ELR (cell line): ENCODE results near the gene GYPE.
"Not testable (repeated sequence)": the region's sequence is repeated elsewhere in the genome, so short reads cannot be mapped to it uniquely, and the experiment has no call there.

Experiments
- DNase-seq: peaks from one replicate; pipeline ENCODE4 v3.0.0-alpha.2; 2015; ENCODE audit warnings: low read depth

GYPE gene

DNA sequence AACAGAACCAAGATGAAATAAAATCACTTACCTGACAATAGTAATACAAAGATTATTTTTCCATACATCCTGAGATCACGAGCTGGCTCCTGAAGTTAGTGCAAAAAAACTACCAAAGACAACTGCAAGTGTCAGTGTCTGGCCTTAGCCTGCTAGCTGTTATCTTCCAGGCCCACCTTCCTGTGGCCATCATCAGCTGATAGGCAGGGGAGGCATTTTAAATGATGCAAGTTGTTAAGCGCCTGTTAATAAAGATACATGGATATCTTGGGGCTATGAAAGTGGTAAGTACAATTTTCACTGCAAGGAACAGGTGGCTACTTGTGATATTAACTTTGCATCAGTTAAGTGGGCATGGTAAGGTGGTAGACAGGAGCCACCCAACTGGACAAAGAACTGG, at the start of gene GYPE:
GYPE (minus strand) TSS at position 120 of the 400 bp plus-strand sequence; CDS start at position 68, 52 bp downstream.
- DNase-seq = not testable (repeated sequence)

GRCh38 chr4:143951458-143951972, 46.2 kb upstream of the GYPE start:
- not testable (repeated sequence) for DNase-seq

- peak; percentile 3 for DNase-seq
These were observed 45.6 kb upstream of the GYPE start for GRCh38 chr4:143950967-143951366.

DNA sequence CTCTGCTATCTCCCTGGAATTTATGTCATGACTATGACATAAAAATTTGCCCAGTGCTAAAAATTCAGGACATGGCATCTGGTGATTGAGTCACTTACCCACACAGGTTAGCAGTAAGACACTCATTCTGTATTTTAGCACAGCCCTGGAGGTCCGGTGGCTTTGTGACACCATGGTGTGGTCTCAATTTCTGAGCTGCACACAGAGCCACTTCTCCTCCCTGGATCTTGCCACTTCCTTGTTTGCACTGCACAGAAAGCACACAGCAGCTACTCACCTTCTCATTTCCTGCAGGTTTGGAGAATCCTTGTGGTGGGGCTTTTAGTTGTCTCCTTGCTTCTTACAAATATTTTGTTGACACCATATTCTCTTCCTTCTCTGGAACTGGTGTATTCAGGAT, 44.8 kb upstream of the GYPE start:
- DNase-seq = not testable (repeated sequence)

GRCh38 chr4:143947493-143947892, 42.1 kb upstream of the GYPE start:
- DNase-seq = not testable (repeated sequence)

DNA sequence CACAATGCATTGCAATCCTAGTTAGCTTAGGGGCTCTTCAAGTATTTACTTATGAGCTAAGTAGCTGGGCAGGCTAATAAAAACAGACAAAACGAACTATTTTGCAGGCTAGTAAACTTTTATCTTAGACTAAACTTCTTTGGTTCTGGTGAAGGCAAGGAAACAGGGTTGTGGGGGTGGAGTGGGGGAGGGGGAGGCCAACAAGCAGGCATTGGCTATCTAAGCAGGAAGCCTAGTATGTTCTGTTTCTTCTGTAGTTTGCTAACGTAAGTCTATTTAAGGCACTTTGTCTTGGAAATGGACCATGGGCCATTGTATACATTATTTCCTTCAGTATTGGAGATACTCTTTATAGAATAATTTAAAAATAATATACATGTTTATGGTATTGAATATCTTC, 35.3 kb upstream of the GYPE start:
- not testable (repeated sequence) for DNase-seq

DNA sequence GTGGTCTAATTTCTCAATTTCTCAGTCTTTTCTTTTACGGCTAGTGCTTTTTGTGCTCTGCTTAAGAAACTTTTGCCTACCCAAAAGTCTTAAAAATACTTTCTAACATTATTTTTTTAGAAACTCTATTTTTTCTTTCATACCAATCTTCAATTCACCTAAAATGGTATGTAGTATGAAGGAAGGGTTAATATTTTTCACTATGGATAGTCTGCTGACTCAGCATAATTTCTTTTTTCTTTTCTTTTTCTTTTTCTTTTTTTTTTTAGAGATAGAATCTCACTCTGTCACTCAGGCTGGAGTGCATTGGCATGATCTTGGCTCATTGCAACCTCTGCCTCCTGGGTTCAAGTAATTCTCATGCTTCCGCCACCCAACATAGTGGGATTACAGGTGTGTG, 34.2 kb upstream of the GYPE start:
- no peak for DNase-seq

GRCh38 chr4:143938890-143939289, 33.5 kb upstream of the GYPE start:
- DNase-seq = not testable (repeated sequence)

DNA sequence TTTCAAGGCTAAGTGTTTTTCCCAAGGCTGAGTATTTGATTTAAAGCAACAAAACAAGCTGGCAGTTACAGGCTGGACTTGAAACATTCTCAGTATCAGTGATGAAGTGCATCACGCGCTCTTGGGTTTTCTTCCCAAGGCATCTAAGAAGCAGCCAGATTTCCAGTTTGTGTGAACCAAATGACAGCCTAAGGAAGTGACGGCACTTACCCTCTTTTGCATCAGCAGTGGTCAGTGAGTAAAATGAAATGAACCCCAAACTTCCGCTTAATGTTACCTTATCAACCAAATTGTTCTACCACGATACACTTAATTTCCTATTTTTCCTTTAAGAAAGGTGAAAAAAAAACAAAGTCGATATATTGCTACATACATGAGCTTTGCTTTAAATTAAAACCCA, 15.8 kb upstream of the GYPE start:
- no peak for DNase-seq

GRCh38 chr4:143916485-143916884, 11.1 kb upstream of the GYPE start:
- DNase-seq = not testable (repeated sequence)

- DNase-seq = not testable (repeated sequence)
These were observed 7.1 kb upstream of the GYPE start for GRCh38 chr4:143912478-143912877.

- peak; percentile 53 for DNase-seq
These were observed 6.4 kb upstream of the GYPE start for GRCh38 chr4:143911528-143912417.

- DNase-seq = peak; percentile 12
These were observed 5.5 kb upstream of the GYPE start for GRCh38 chr4:143910906-143911305.

DNA sequence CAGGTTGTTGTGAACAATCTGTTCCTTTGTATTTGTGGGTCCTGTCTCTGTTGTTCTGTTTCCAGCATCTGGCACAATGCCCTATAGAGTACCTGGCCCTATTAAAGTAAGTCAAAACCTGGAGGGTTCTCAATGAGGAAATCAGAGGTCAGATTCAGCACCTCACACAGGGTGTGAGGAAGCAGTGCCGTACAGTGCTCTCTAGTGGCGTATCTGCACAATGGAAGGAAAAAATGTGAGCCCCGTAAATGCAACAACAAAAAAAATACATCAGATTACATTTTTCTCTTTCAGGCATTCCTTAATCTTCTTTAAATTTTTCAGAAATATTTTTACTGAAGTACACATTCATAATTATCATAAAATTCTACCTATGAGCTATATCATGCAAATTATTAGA, 2.5 kb upstream of the GYPE start:
- DNase-seq = not testable (repeated sequence)

- not testable (repeated sequence) for DNase-seq
These were observed 928 bp downstream of the GYPE start for GRCh38 chr4:143904431-143904830.

GRCh38 chr4:143890323-143890722, 15.0 kb downstream of the GYPE start:
- DNase-seq = not testable (repeated sequence)

GRCh38 chr4:143888189-143888588, 17.2 kb downstream of the GYPE start:
- not testable (repeated sequence) for DNase-seq

DNA sequence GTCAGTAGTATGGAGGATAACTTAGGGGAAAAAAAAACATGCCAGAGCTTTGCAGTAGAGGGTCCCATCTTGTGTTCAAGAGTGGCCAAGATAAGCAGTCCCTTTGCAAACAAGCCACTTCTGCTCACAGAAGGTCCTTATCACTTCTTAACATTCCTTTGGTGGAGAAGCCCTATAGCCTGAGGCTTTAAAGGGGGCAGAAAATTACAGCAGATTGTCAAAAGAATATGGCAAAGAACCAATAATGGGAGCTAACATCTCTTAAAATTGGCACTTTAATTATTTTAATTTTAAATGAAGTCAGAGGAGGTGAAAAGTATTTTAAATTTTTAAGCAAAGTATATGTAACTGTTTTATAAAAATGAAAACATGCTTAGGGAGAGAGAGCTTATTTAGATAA, 20.4 kb downstream of the GYPE start:
- not testable (repeated sequence) for DNase-seq

DNA sequence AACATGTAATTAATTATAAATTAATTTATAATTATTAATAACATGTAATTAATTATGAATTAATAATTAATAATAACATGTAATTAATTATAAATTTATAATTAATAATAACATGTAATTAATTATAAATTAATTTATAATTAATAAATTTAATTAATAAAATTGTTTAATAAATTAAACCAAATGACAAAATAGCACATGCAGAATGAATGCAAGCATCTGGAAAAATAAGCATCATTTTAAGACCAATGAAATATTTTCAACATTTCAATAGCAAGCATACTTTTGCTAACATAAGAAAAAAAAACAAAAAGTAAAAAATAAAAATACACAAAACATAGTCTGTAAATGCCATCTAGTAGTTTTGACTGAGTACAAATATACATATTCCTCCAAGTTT, 21.8 kb downstream of the GYPE start:
- no peak for DNase-seq

- no peak for DNase-seq
These were observed 22.5 kb downstream of the GYPE start for GRCh38 chr4:143882892-143883291.

DNA sequence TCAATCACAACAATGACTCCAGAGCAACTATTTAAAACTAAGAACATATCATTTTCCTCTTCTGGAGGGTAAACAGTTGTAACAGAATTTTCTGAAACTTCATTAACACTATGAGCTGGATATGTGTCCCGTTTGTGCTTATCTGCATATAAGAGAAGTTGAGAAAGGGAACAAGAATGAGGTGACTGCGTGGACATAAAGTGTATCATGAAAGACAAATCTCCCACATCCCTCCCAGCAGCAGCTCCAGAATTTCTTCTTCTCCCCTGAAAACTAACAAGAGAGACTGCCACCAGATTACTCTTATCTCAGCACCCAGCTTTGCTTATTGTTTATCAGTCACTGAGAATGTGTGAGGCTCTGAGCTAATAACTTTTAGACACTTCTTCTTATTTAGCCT, 25.8 kb downstream of the GYPE start:
- DNase-seq = not testable (repeated sequence)

DNA sequence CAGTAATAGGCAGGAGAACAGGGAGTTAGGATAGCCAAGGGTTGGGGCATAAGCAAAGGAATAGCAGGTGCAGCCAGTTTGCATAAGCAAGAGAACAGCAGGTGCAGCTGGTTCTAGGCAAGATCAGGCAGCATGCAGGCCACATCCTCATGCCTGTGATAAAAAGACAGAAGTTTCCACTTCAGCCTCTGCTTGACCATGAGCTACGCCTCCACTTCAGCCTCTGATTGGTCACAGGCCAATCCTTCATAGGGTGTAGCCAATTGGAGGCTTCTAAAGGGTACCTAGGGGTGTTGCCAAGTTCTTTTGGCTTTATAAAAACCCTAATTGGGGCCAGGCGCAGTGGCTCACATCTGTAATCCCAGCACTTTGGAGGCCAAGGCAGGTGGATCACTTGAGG, 30.0 kb downstream of the GYPE start:
- not testable (repeated sequence) for DNase-seq

DNA sequence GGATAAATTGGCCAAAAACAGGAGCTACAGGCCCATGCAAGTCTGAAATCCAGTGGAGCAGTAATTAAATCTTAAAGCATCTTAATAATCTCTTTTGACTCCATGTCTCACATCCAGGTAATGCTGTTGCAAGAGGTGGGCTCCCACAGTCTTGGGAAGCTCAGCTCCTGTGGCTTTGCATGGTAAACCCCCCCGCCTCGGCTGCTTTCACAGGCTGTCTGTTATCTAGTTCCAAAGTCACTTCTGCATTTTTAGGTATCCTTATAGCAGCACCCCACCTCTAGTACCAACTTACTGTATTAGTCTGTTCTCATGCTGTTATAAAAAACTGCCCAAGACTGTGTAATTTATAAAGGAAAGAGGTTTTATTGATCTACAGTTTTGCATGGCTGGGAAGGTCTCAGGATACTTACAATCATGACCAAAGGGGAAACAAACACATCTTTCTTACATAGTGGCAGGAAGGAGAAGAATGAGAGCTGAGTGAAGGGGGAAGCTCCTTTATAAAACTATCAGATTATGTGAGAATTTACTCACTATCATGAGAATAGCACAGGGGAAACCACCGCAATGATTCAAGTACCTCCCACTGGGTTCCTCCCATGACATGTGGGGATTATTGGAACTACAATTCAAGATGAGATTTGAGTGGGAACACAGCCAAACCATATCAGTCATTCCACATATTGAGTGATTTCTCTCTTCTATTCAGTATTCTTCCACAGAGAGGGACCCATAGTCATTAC, 34.7 kb downstream of the GYPE start:
- not testable (repeated sequence) for DNase-seq
